Endodermal cell (in vitro differentiated cells): ENCODE data around the gene TSPAN4. TPM values are rescaled to one million over a fixed set of nuclear protein-coding genes. Genes with fewer than 3 reads are reported as not detected.

ENCODE experiments used
- DNase-seq: peaks from one replicate; pipeline ENCODE4 v3.0.0-alpha.2; 2017
- H3K27ac ChIP-seq: 2 replicates; pipeline ENCODE4 v1.5.1; 2013; ENCODE audit warnings: mild to moderate bottlenecking, low read depth, low read length, moderate library complexity
- H3K27me3 ChIP-seq: 2 replicates; pipeline ENCODE4 v1.6.1; 2013; ENCODE audit warnings: mild to moderate bottlenecking, low read length, moderate library complexity; ENCODE audit not compliant: insufficient read depth, control insufficient read depth, poor library complexity, severe bottlenecking
- H3K36me3 ChIP-seq: 2 replicates; pipeline ENCODE4 v1.7.0; 2013; ENCODE audit warnings: mild to moderate bottlenecking, low read length, moderate library complexity; ENCODE audit not compliant: control insufficient read depth, insufficient read depth
- H3K4me1 ChIP-seq: one replicate; pipeline ENCODE4 v1.7.0; 2013; ENCODE audit warnings: low read length; ENCODE audit not compliant: control insufficient read depth, insufficient read depth
- H3K4me3 ChIP-seq: 2 replicates; pipeline ENCODE4 v1.5.1; 2013; ENCODE audit warnings: mild to moderate bottlenecking, low read length, moderate library complexity
- H3K9ac ChIP-seq: 2 replicates; pipeline ENCODE4 v1.6.1; 2013; ENCODE audit warnings: mild to moderate bottlenecking, low read length, moderate library complexity; ENCODE audit not compliant: poor library complexity, severe bottlenecking; ENCODE audit errors: extremely low read depth
- H3K9me3 ChIP-seq: 2 replicates; pipeline ENCODE4 v1.6.1; 2013; ENCODE audit warnings: mild to moderate bottlenecking, low read length, moderate library complexity; ENCODE audit not compliant: control insufficient read depth
- H3K27ac Mint-ChIP-seq: 2 replicates; pipeline ENCODE4 v1.8.0; 2020; ENCODE audit warnings: mixed read lengths
- H3K27me3 Mint-ChIP-seq: 2 replicates; pipeline ENCODE4 v1.8.0; 2021; ENCODE audit warnings: mild to moderate bottlenecking, mixed read lengths; ENCODE audit not compliant: insufficient read depth
- H3K36me3 Mint-ChIP-seq: 2 replicates; pipeline ENCODE4 v1.8.0; 2020; ENCODE audit warnings: low read depth, mixed read lengths
- H3K4me1 Mint-ChIP-seq: 2 replicates; pipeline ENCODE4 v1.8.0; 2020; ENCODE audit warnings: mixed read lengths
- H3K4me3 Mint-ChIP-seq: 2 replicates; pipeline ENCODE4 v1.8.0; 2020; ENCODE audit warnings: mild to moderate bottlenecking, moderate library complexity, mixed read lengths
- H3K9me3 Mint-ChIP-seq: 2 replicates; pipeline ENCODE4 v1.8.0; 2020; ENCODE audit warnings: mild to moderate bottlenecking, mixed read lengths
- CTCF ChIP-seq: fragments of 200-600 bp; sonication (generic); conservative IDR thresholded peaks from 2 replicates; pipeline ENCODE4 v1.5.0; 2021; ENCODE audit warnings: antibody characterized with exemption, mild to moderate bottlenecking
- WGBS, 2 experiments: methylation state at CpG; one replicate each; pipeline versions ENCODE4 v1.1.5 to v1.1.7; 2013; ENCODE audit warnings: missing lambda C conversion rate in 2 of 2, mixed read lengths in 1 of 2; ENCODE audit not compliant: insufficient coverage in 1 of 2, insufficient read length in 1 of 2; 5-methylcytosine and 5-hydroxymethylcytosine counted together
- total RNA-seq, 2 donors: library from RNA; stranded (reverse); fragmentation: NEBNext Ultra II Directional in 1 of 2; extraction: Animal tissue kit (Norgen Biotek cat#: 25700) in 1 of 2; gene quantifications; 2 replicates in 1 of 2; 3 replicates in 1 of 2; pipeline ENCODE4 v1.2.1, GENCODE V29; 2021

Gene TSPAN4
- total RNA-seq, 2 donors from 2014 or later = 56.8 to 71.1 TPM

GRCh38 chr11:811446-812245, 31.0 kb upstream of the TSPAN4 start:
- Histone ChIP-seq H3K9ac (peak overlapping the region; percentile 94), H3K4me1 (no peaks in the 10 kb centered on the region), H3K4me3 (peak overlapping the region; percentile 89), H3K9me3 (no peaks in the 10 kb centered on the region), H3K27ac (no peak overlapping the region), H3K36me3 (peaks cover 31% of the 10 kb centered on the region), H3K27me3 (no peaks in the 10 kb centered on the region)
- peaks cover 31% of the 10 kb centered on the region for H3K36me3 Mint-ChIP-seq
- 92 to 94% methylated on average over 14 of the region's 14 CpGs for WGBS, 2 experiments
- H3K4me3 Mint-ChIP-seq = peak overlapping the region; percentile 85
- no peaks in the 10 kb centered on the region for H3K9me3 Mint-ChIP-seq
- DNase-seq = no peak
- peak overlapping the region; percentile 89 for H3K27ac Mint-ChIP-seq
- no peaks in the 10 kb centered on the region for H3K27me3 Mint-ChIP-seq
- H3K4me1 Mint-ChIP-seq = peaks cover 17% of the 10 kb centered on the region
- no peak for TF ChIP-seq CTCF

GRCh38 chr11:812390-812789, 30.3 kb upstream of the TSPAN4 start:
- no peaks in the 10 kb centered on the region for H3K27me3 Mint-ChIP-seq
- H3K4me3 ChIP-seq = no peak overlapping the region

GRCh38 chr11:813072-813455, 29.6 kb upstream of the TSPAN4 start:
- H3K36me3 ChIP-seq = peaks cover 31% of the 10 kb centered on the region
- Mint-ChIP-seq H3K27me3 (no peaks in the 10 kb centered on the region), H3K4me1 (peaks cover 17% of the 10 kb centered on the region), H3K27ac (peak overlapping the region; percentile 58), H3K36me3 (peaks cover 31% of the 10 kb centered on the region), H3K9me3 (no peaks in the 10 kb centered on the region), H3K4me3 (no peak overlapping the region)
- no peak for DNase-seq
- H3K4me3 ChIP-seq = no peak overlapping the region
- H3K4me1 ChIP-seq = no peaks in the 10 kb centered on the region
- WGBS, 2 experiments = 94 to 99% methylated on average over 4 to 6 of the region's 6 CpGs
- no peaks in the 10 kb centered on the region for H3K27me3 ChIP-seq
- no peak for TF ChIP-seq CTCF
- H3K27ac ChIP-seq = no peak overlapping the region
- H3K9ac ChIP-seq = no peak overlapping the region
- H3K9me3 ChIP-seq = no peaks in the 10 kb centered on the region

More at GRCh38 chr11:812390-812789, 30.3 kb upstream of the TSPAN4 start:
- no peaks in the 10 kb centered on the region for H3K4me1 ChIP-seq
- H3K9me3 ChIP-seq = no peaks in the 10 kb centered on the region
- H3K9ac ChIP-seq = no peak overlapping the region
- no peak for TF ChIP-seq CTCF
- WGBS, 2 experiments = 97 to 100% methylated on average over 1 to 3 of the region's 3 CpGs
- peaks cover 31% of the 10 kb centered on the region for H3K36me3 ChIP-seq
- H3K4me1 Mint-ChIP-seq = peaks cover 17% of the 10 kb centered on the region
- no peaks in the 10 kb centered on the region for H3K9me3 Mint-ChIP-seq
- H3K27ac ChIP-seq = no peak overlapping the region
- peaks cover 31% of the 10 kb centered on the region for H3K36me3 Mint-ChIP-seq
- peak overlapping the region; percentile 85 for H3K4me3 Mint-ChIP-seq
- H3K27me3 ChIP-seq = no peaks in the 10 kb centered on the region
- no peak for DNase-seq
- peak overlapping the region; percentile 58 for H3K27ac Mint-ChIP-seq
